Glutamatergic neuron (in vitro differentiated cells): ENCODE measurements around the gene TPM3. TPM values are rescaled to one million over a fixed set of nuclear protein-coding genes. Genes with fewer than 3 reads are reported as not detected.

Source experiments
- DNase-seq: peaks from one replicate; pipeline ENCODE4 v3.0.0; 2022
- H3K27ac Mint-ChIP-seq: one replicate; pipeline ENCODE4 v1.8.0; 2020; ENCODE audit warnings: mild to moderate bottlenecking, mixed read lengths, inconsistent platforms; ENCODE audit not compliant: unreplicated experiment
- H3K27me3 Mint-ChIP-seq: one replicate; pipeline ENCODE4 v1.8.0; 2020; ENCODE audit warnings: mild to moderate bottlenecking, moderate library complexity, mixed read lengths, inconsistent platforms; ENCODE audit not compliant: unreplicated experiment
- H3K36me3 Mint-ChIP-seq: one replicate; pipeline ENCODE4 v1.8.0; 2020; ENCODE audit warnings: mild to moderate bottlenecking, mixed read lengths, inconsistent platforms; ENCODE audit not compliant: unreplicated experiment
- H3K4me1 Mint-ChIP-seq: one replicate; pipeline ENCODE4 v1.8.0; 2020; ENCODE audit warnings: mild to moderate bottlenecking, low read depth, mixed read lengths, inconsistent platforms; ENCODE audit not compliant: unreplicated experiment
- H3K4me3 Mint-ChIP-seq: one replicate; pipeline ENCODE4 v1.8.0; 2020; ENCODE audit warnings: mild to moderate bottlenecking, mixed read lengths, inconsistent platforms; ENCODE audit not compliant: unreplicated experiment
- H3K9me3 Mint-ChIP-seq: one replicate; pipeline ENCODE4 v1.8.0; 2020; ENCODE audit warnings: mild to moderate bottlenecking, moderate library complexity, mixed read lengths, inconsistent platforms; ENCODE audit not compliant: unreplicated experiment
- total RNA-seq: library from RNA; stranded (reverse); fragmentation: NEBNext Ultra II Directional; extraction: Animal tissue kit (Norgen Biotek cat#: 25700); gene quantifications from one replicate; pipeline ENCODE4 v1.2.1, GENCODE V29; 2021; ENCODE audit not compliant: unreplicated experiment
- TF ChIP-seq, protein P1 (sequence below): fragments of 200-600 bp; sonication (generic); IDR thresholded peaks from one replicate; pipeline ENCODE4 v1.5.0; 2021; ENCODE audit not compliant: partially characterized antibody, unreplicated experiment

TPM3 gene
- total RNA-seq, 1 donor from 2014 or later = 392 TPM

DNA sequence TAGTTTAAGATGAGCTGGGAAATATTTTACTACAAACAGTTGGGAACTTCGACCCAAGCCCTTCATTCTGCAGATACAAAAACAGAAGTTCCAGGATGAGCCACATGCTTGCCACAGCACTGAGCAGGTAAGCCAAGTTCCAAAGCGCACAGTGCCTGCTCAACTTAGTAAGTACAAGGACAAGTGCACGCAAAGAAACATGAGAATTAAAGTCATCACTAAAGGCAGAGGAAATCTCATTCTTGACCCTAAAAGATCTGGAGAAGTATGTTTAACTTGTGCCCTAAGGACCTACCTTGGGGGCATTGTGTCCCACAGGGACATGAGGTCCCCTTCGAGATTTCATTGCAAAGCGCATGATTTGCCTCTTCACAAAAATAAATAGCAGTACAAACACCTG is 27.6 kb upstream of the TPM3 start:
- Mint-ChIP-seq H3K4me3 (peak overlapping the region; percentile 94), H3K36me3 (no peaks in the 10 kb centered on the region), H3K27ac (peak overlapping the region; percentile 97), H3K27me3 (peaks cover 8% of the 10 kb centered on the region), H3K9me3 (peaks cover 15% of the 10 kb centered on the region), H3K4me1 (peaks cover 28% of the 10 kb centered on the region)
- TF ChIP-seq, protein P1, sequence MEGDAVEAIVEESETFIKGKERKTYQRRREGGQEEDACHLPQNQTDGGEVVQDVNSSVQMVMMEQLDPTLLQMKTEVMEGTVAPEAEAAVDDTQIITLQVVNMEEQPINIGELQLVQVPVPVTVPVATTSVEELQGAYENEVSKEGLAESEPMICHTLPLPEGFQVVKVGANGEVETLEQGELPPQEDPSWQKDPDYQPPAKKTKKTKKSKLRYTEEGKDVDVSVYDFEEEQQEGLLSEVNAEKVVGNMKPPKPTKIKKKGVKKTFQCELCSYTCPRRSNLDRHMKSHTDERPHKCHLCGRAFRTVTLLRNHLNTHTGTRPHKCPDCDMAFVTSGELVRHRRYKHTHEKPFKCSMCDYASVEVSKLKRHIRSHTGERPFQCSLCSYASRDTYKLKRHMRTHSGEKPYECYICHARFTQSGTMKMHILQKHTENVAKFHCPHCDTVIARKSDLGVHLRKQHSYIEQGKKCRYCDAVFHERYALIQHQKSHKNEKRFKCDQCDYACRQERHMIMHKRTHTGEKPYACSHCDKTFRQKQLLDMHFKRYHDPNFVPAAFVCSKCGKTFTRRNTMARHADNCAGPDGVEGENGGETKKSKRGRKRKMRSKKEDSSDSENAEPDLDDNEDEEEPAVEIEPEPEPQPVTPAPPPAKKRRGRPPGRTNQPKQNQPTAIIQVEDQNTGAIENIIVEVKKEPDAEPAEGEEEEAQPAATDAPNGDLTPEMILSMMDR = no peak
- no peak for DNase-seq

DNA sequence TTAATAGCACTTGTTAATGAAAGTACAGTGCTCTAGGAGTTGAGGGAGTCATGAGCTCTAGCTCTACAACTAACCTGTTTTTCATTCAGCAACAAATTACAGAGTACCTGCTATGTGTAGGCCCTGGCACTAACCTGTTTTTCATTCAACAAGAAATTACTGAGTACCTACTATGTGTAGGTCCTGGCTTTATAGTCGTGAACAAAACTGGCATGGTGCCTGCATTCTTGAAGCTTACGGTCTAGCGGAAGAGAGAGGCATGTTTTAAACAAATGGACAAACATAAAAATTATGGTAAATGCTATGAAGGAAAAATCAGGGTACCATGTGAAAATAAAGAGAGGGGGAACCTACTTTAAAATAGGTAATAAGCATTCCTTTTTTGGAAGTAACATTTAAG is 26.6 kb upstream of the TPM3 start:
- peaks cover 22% of the 10 kb centered on the region for H3K4me1 Mint-ChIP-seq

DNA sequence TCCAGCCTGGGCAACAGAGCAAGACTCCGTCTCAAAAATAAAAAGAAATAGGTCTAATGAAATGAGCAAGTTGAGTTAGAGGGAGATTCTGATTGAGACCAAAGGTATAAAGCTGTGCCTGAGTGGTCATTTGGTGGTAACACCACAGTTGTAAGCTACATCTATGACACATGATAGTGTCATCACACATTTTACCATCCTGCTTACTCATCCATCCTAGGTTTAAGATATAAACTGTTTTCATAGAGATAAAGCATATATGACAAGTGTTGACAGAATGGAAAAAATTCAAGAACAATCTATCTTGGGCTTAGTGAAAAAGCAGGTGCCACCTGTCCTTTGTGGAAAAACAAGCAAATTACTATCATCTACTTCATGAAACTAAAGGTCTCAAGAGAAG is 21.4 kb upstream of the TPM3 start:
- no peaks in the 10 kb centered on the region for H3K36me3 Mint-ChIP-seq
- no peak overlapping the region for H3K4me3 Mint-ChIP-seq
- TF ChIP-seq, protein P1 = no peak

More for the DNA sequence above, 26.6 kb upstream of the TPM3 start:
- no peak for DNase-seq
- H3K36me3 Mint-ChIP-seq = no peaks in the 10 kb centered on the region
- peak overlapping the region; percentile 97 for H3K27ac Mint-ChIP-seq
- peaks cover 8% of the 10 kb centered on the region for H3K27me3 Mint-ChIP-seq
- peaks cover 15% of the 10 kb centered on the region for H3K9me3 Mint-ChIP-seq
- TF ChIP-seq, protein P1 = no peak
- H3K4me3 Mint-ChIP-seq = peak overlapping the region; percentile 94

DNA sequence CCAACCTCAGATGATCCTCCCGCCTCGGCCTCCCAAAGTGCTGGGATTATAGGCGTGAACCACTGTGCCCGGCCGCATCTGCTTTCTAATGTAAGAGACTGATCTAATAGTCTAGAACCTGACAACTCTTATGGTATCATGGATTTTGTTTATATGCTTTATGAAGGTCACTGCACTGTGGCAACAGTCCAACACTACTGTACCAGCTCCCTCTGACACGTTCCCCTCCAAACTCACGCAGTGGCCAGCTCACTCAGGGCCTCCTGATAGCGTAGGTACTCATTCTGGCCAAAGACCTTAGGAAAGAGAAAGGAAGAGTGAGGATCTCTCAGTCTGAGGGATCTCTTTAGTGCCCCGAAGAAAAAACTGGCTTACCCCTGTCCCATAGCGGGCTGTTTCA is 20.2 kb upstream of the TPM3 start:
- Mint-ChIP-seq H3K27me3 (no peaks in the 10 kb centered on the region), H3K36me3 (no peaks in the 10 kb centered on the region), H3K9me3 (peaks cover 2% of the 10 kb centered on the region), H3K4me1 (no peaks in the 10 kb centered on the region), H3K27ac (no peak overlapping the region), H3K4me3 (no peak overlapping the region)
- DNase-seq = no peak
- TF ChIP-seq, protein P1 = no peak

More for the DNA sequence above, 21.4 kb upstream of the TPM3 start:
- peaks cover under 1% of the 10 kb centered on the region for H3K4me1 Mint-ChIP-seq
- no peak for DNase-seq
- no peaks in the 10 kb centered on the region for H3K9me3 Mint-ChIP-seq
- no peak overlapping the region for H3K27ac Mint-ChIP-seq
- H3K27me3 Mint-ChIP-seq = no peaks in the 10 kb centered on the region

DNA sequence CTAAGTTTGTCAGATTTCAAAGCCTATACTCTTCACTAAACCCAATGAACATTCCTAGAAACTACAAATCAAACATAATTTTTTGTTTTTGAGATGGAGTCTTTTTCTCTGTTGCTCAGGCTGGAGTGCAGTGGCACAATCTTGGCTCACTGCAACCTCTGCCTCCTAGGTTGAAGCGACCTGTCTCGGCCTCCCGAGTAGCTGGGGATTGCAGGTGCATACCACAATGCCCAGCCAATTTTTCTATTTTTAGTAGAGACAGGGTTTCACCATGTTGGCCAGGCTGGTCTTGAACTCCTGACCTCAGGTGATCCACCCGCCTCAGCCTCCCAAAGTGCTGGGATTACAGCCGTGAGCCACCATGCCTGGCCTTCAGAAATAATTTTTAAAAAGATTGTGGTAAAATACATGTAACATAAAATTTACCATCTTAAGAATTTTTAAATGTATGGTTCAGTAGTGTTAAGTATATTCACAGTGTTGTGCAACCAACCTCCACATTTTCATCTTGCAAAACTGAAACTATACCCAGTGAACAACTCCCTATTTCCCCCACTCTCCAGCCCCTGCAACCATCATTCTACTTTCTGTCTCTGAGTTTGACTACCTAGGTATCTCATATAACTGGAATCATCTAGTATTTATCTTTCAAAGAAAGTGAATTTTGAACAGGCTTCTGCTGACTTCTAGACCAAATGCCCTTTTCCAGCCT is 16.9 kb upstream of the TPM3 start:
- no peaks in the 10 kb centered on the region for H3K36me3 Mint-ChIP-seq
- H3K27ac Mint-ChIP-seq = no peak overlapping the region

More for the DNA sequence above, 16.9 kb upstream of the TPM3 start:
- Mint-ChIP-seq H3K27me3 (peaks cover 2% of the 10 kb centered on the region), H3K4me1 (no peaks in the 10 kb centered on the region), H3K4me3 (no peak overlapping the region), H3K9me3 (peaks cover 2% of the 10 kb centered on the region)
- TF ChIP-seq, protein P1 = no peak
- no peak for DNase-seq
